Eye (tissue), 1 donor: Measurements from ENCODE around the gene CD9.

Experiments
- DNase-seq: peaks from one replicate; pipeline ENCODE4 v3.0.0-alpha.2; 2015

CD9 gene

GRCh38 chr12:6277982-6278438, 77.8 kb downstream of the CD9 start:
- DNase-seq = no peak

- peak; percentile 91 for DNase-seq
Observed at GRCh38 chr12:6278439-6279255, 78.4 kb downstream of the CD9 start.

GRCh38 chr12:6279256-6279628, 79.0 kb downstream of the CD9 start:
- DNase-seq = no peak

GRCh38 chr12:6279631-6280030, 79.4 kb downstream of the CD9 start:
- no peak for DNase-seq

GRCh38 chr12:6280053-6280469, 79.9 kb downstream of the CD9 start:
- no peak for DNase-seq

GRCh38 chr12:6280672-6281071, 80.5 kb downstream of the CD9 start:
- no peak for DNase-seq

GRCh38 chr12:6281081-6281809, 81.0 kb downstream of the CD9 start:
- no peak for DNase-seq

- no peak for DNase-seq
Observed at GRCh38 chr12:6282453-6282840, 82.2 kb downstream of the CD9 start.

GRCh38 chr12:6284273-6284672, 84.1 kb downstream of the CD9 start:
- no peak for DNase-seq

- peak; percentile 91 for DNase-seq
Observed at GRCh38 chr12:6285063-6285477, 84.9 kb downstream of the CD9 start.

GRCh38 chr12:6285532-6286306, 85.5 kb downstream of the CD9 start:
- no peak for DNase-seq
